Mesendoderm (in vitro differentiated cells): Measurements from ENCODE around the gene PDHB.

Source experiments
- DNase-seq: peaks from one replicate; pipeline ENCODE4 v3.0.0; 2013
- H2AK5ac ChIP-seq: 2 replicates; pipeline ENCODE4 v1.6.1; 2013; ENCODE audit warnings: low read length, inconsistent platforms
- H2BK120ac ChIP-seq: 2 replicates; pipeline ENCODE4 v1.6.1; 2013; ENCODE audit warnings: low read depth, mild to moderate bottlenecking, low read length, moderate library complexity, mixed read lengths
- H2BK15ac ChIP-seq: replicated peaks from 2 replicates; pipeline ENCODE4 v1.6.1; 2013; ENCODE audit warnings: low read depth, mild to moderate bottlenecking, moderate library complexity
- H2BK5ac ChIP-seq: 2 replicates; pipeline ENCODE4 v1.6.1; 2013; ENCODE audit warnings: low read length, inconsistent platforms
- H3K18ac ChIP-seq: 2 replicates; pipeline ENCODE4 v1.6.1; 2013; ENCODE audit warnings: mild to moderate bottlenecking, low read length, mixed read lengths
- H3K23ac ChIP-seq: one replicate; pipeline ENCODE4 v1.6.1; 2013; ENCODE audit warnings: low read length
- H3K27ac ChIP-seq: 2 replicates; pipeline ENCODE4 v1.5.1; 2013; ENCODE audit warnings: low read depth, mild to moderate bottlenecking, inconsistent platforms, low read length, moderate library complexity
- H3K27me3 ChIP-seq: 2 replicates; pipeline ENCODE4 v1.6.1; 2013; ENCODE audit warnings: low read length, control low read depth, mild to moderate bottlenecking, inconsistent platforms; ENCODE audit not compliant: insufficient read depth, poor library complexity
- H3K36me3 ChIP-seq: 2 replicates; pipeline ENCODE4 v1.6.1; 2013; ENCODE audit warnings: low read length, inconsistent platforms; ENCODE audit not compliant: control insufficient read depth, insufficient read depth
- H3K4ac ChIP-seq: one replicate; pipeline ENCODE4 v1.6.1; 2013; ENCODE audit warnings: low read depth, mild to moderate bottlenecking, low read length, moderate library complexity
- H3K4me1 ChIP-seq: 2 replicates; pipeline ENCODE4 v1.6.1; 2013; ENCODE audit warnings: low read depth, low read length, inconsistent platforms; ENCODE audit not compliant: control insufficient read depth
- H3K4me2 ChIP-seq: 2 replicates; pipeline ENCODE4 v1.6.1; 2013; ENCODE audit warnings: low read length
- H3K4me3 ChIP-seq: 2 replicates; pipeline ENCODE4 v1.5.1; 2013; ENCODE audit warnings: mild to moderate bottlenecking, low read length
- H3K56ac ChIP-seq: one replicate; pipeline ENCODE4 v1.6.1; 2013; ENCODE audit warnings: low read length
- H3K79me1 ChIP-seq: 2 replicates; pipeline ENCODE4 v1.6.1; 2013; ENCODE audit warnings: low read length, inconsistent platforms
- H3K79me2 ChIP-seq: 2 replicates; pipeline ENCODE4 v1.6.1; 2013; ENCODE audit warnings: mild to moderate bottlenecking, low read length; ENCODE audit not compliant: control insufficient read depth, insufficient read depth
- H3K9ac ChIP-seq: 2 replicates; pipeline ENCODE4 v1.6.1; 2013; ENCODE audit warnings: low read length, inconsistent platforms
- H4K5ac ChIP-seq: one replicate; pipeline ENCODE4 v1.6.1; 2013; ENCODE audit warnings: low read length
- H4K8ac ChIP-seq: one replicate; pipeline ENCODE4 v1.6.1; 2013; ENCODE audit warnings: low read depth, mild to moderate bottlenecking, control low read depth, low read length, moderate library complexity
- WGBS: extraction: QIAGEN DNeasy Blood & Tissue Kit; methylation state at CpG from one replicate; pipeline ENCODE4 v1.1.7; 2013; ENCODE audit warnings: low lambda C conversion rate, missing lambda C conversion rate; ENCODE audit not compliant: insufficient coverage; ENCODE audit errors: extremely low coverage; 5-methylcytosine and 5-hydroxymethylcytosine counted together

PDHB gene

GRCh38 chr3:58427661-58428361, 5.8 kb downstream of the PDHB start:
- no peak overlapping the region for H3K9ac ChIP-seq
- H3K4me2 ChIP-seq, result no peak overlapping the region
- H3K18ac ChIP-seq, result no peak overlapping the region
- H2BK15ac ChIP-seq, result no peak overlapping the region
- no peak overlapping the region for H3K56ac ChIP-seq
- peaks cover 5% of the 10 kb centered on the region for H3K79me1 ChIP-seq
- no peak overlapping the region for H3K4me3 ChIP-seq
- no peak overlapping the region for H3K4ac ChIP-seq
- no peak overlapping the region for H3K27ac ChIP-seq
- no peaks in the 10 kb centered on the region for H3K4me1 ChIP-seq
- no peak overlapping the region for H4K8ac ChIP-seq
- H3K36me3 ChIP-seq, result peaks cover 13% of the 10 kb centered on the region
- WGBS, result no CpG with 5 or more reads among the region's 7 CpGs
- DNase-seq, result no peak
- no peak overlapping the region for H2BK120ac ChIP-seq
- H2BK5ac ChIP-seq, result no peak overlapping the region
- no peak overlapping the region for H2AK5ac ChIP-seq
- no peaks in the 10 kb centered on the region for H3K27me3 ChIP-seq
- H3K23ac ChIP-seq, result no peak overlapping the region
- peaks cover 19% of the 10 kb centered on the region for H3K79me2 ChIP-seq
- no peak overlapping the region for H4K5ac ChIP-seq

- no peak overlapping the region for H3K4me2 ChIP-seq
- H3K36me3 ChIP-seq, result peaks cover 16% of the 10 kb centered on the region
- no peaks in the 10 kb centered on the region for H3K27me3 ChIP-seq
- H3K4ac ChIP-seq, result no peak overlapping the region
- no peak overlapping the region for H2BK5ac ChIP-seq
- H3K79me2 ChIP-seq, result peaks cover 3% of the 10 kb centered on the region
- no CpG with 5 or more reads among the region's 2 CpGs for WGBS
- no peak overlapping the region for H2BK120ac ChIP-seq
- no peak overlapping the region for H3K56ac ChIP-seq
- no peak overlapping the region for H3K23ac ChIP-seq
- no peak overlapping the region for H3K27ac ChIP-seq
- no peak overlapping the region for H4K8ac ChIP-seq
- no peak overlapping the region for H2BK15ac ChIP-seq
- H3K9ac ChIP-seq, result no peak overlapping the region
- H4K5ac ChIP-seq, result no peak overlapping the region
- no peaks in the 10 kb centered on the region for H3K4me1 ChIP-seq
- DNase-seq, result no peak
- H2AK5ac ChIP-seq, result no peak overlapping the region
- H3K4me3 ChIP-seq, result no peak overlapping the region
- peaks cover 5% of the 10 kb centered on the region for H3K79me1 ChIP-seq
- no peak overlapping the region for H3K18ac ChIP-seq
Observed at GRCh38 chr3:58425782-58426181, 7.8 kb downstream of the PDHB start.

- no peaks in the 10 kb centered on the region for H3K4me1 ChIP-seq
- H3K18ac ChIP-seq, result no peak overlapping the region
- H3K79me2 ChIP-seq, result no peaks in the 10 kb centered on the region
- H3K27ac ChIP-seq, result peak overlapping the region; percentile 9
- no peak overlapping the region for H4K5ac ChIP-seq
- H3K23ac ChIP-seq, result no peak overlapping the region
- no peak overlapping the region for H3K4me2 ChIP-seq
- no peak overlapping the region for H3K4ac ChIP-seq
- peaks cover under 1% of the 10 kb centered on the region for H3K79me1 ChIP-seq
- no peak for DNase-seq
- H3K27me3 ChIP-seq, result no peaks in the 10 kb centered on the region
- WGBS, result no CpG with 5 or more reads among the region's 8 CpGs
- no peak overlapping the region for H3K4me3 ChIP-seq
- no peak overlapping the region for H2AK5ac ChIP-seq
- peak overlapping the region; percentile 3 for H3K9ac ChIP-seq
- H4K8ac ChIP-seq, result no peak overlapping the region
- H2BK120ac ChIP-seq, result no peak overlapping the region
- H2BK15ac ChIP-seq, result no peak overlapping the region
- peak overlapping the region; percentile 40 for H3K56ac ChIP-seq
- H3K36me3 ChIP-seq, result peaks cover 11% of the 10 kb centered on the region
- H2BK5ac ChIP-seq, result no peak overlapping the region
Observed at GRCh38 chr3:58424613-58425012, 9.0 kb downstream of the PDHB start.

- peak overlapping the region; percentile 4 for H3K9ac ChIP-seq
- H2BK5ac ChIP-seq, result no peak overlapping the region
- H3K79me1 ChIP-seq, result no peaks in the 10 kb centered on the region
- no peak overlapping the region for H3K4ac ChIP-seq
- WGBS, result no CpG with 5 or more reads among the region's 8 CpGs
- peak overlapping the region; percentile 19 for H3K56ac ChIP-seq
- H2AK5ac ChIP-seq, result no peak overlapping the region
- no peaks in the 10 kb centered on the region for H3K79me2 ChIP-seq
- H4K5ac ChIP-seq, result no peak overlapping the region
- peak; percentile 81 for DNase-seq
- H2BK120ac ChIP-seq, result no peak overlapping the region
- no peaks in the 10 kb centered on the region for H3K27me3 ChIP-seq
- no peak overlapping the region for H3K23ac ChIP-seq
- H3K4me2 ChIP-seq, result no peak overlapping the region
- no peak overlapping the region for H3K4me3 ChIP-seq
- H3K4me1 ChIP-seq, result no peaks in the 10 kb centered on the region
- H3K18ac ChIP-seq, result no peak overlapping the region
- no peak overlapping the region for H4K8ac ChIP-seq
- no peak overlapping the region for H3K27ac ChIP-seq
- peaks cover 5% of the 10 kb centered on the region for H3K36me3 ChIP-seq
- no peak overlapping the region for H2BK15ac ChIP-seq
Observed at GRCh38 chr3:58422756-58423325, 10.8 kb downstream of the PDHB start.

- H3K79me1 ChIP-seq, result no peaks in the 10 kb centered on the region
- no peak for DNase-seq
- no peak overlapping the region for H3K9ac ChIP-seq
- H3K56ac ChIP-seq, result no peak overlapping the region
- no peak overlapping the region for H3K4ac ChIP-seq
- H3K18ac ChIP-seq, result no peak overlapping the region
- H4K8ac ChIP-seq, result no peak overlapping the region
- H3K4me1 ChIP-seq, result peaks cover 2% of the 10 kb centered on the region
- H2AK5ac ChIP-seq, result no peak overlapping the region
- H2BK5ac ChIP-seq, result no peak overlapping the region
- no CpG with 5 or more reads among the region's 7 CpGs for WGBS
- no peak overlapping the region for H2BK15ac ChIP-seq
- H3K4me2 ChIP-seq, result no peak overlapping the region
- no peak overlapping the region for H4K5ac ChIP-seq
- peaks cover 5% of the 10 kb centered on the region for H3K36me3 ChIP-seq
- H3K79me2 ChIP-seq, result no peaks in the 10 kb centered on the region
- H3K4me3 ChIP-seq, result no peak overlapping the region
- no peak overlapping the region for H3K27ac ChIP-seq
- no peak overlapping the region for H3K23ac ChIP-seq
- no peak overlapping the region for H2BK120ac ChIP-seq
- no peaks in the 10 kb centered on the region for H3K27me3 ChIP-seq
Observed at GRCh38 chr3:58421004-58421403, 12.6 kb downstream of the PDHB start.
